Smooth muscle cell (in vitro differentiated cells): ENCODE measurements around the gene METAP2. TPM values are rescaled to one million over a fixed set of nuclear protein-coding genes. Genes with fewer than 3 reads are reported as not detected.

Experiments
- DNase-seq: peaks from one replicate; lab custom pipeline; 2025; ENCODE audit not compliant: unreplicated experiment; lab: John Stamatoyannopoulos, UW
- H2AFZ ChIP-seq: fragments of 200-600 bp; sonication (generic); 2 replicates; pipeline ENCODE4 v1.6.0; 2016; ENCODE audit warnings: antibody characterized with exemption, low read depth, mild to moderate bottlenecking
- H3F3A ChIP-seq: fragments of 200-600 bp; sonication (generic); 2 replicates; pipeline ENCODE4 v1.6.0; 2017; ENCODE audit warnings: antibody characterized with exemption, low read depth
- H3K27ac ChIP-seq: fragments of 200-600 bp; sonication (generic); 2 replicates; pipeline ENCODE4 v1.5.1; 2016; ENCODE audit warnings: low read depth, mild to moderate bottlenecking
- H3K27me3 ChIP-seq: fragments of 200-600 bp; sonication (generic); 2 replicates; pipeline ENCODE4 v1.6.1; 2016; ENCODE audit warnings: low read depth, mild to moderate bottlenecking
- H3K36me3 ChIP-seq: fragments of 200-600 bp; sonication (generic); 2 replicates; pipeline ENCODE4 v1.5.1; 2016; ENCODE audit warnings: low read depth
- H3K4me1 ChIP-seq: fragments of 200-600 bp; sonication (generic); 2 replicates; pipeline ENCODE4 v1.5.1; 2016; ENCODE audit warnings: low read depth
- H3K4me2 ChIP-seq: fragments of 200-600 bp; sonication (generic); 2 replicates; pipeline ENCODE4 v1.6.0; 2016; ENCODE audit warnings: mild to moderate bottlenecking
- H3K4me3 ChIP-seq: fragments of 200-600 bp; sonication (generic); 2 replicates; pipeline ENCODE4 v1.5.1; 2016; ENCODE audit warnings: mild to moderate bottlenecking
- H3K79me2 ChIP-seq: fragments of 200-600 bp; sonication (generic); 2 replicates; pipeline ENCODE4 v1.6.0; 2016; ENCODE audit warnings: low read depth, mild to moderate bottlenecking
- H3K9ac ChIP-seq: fragments of 200-600 bp; sonication (generic); 2 replicates; pipeline ENCODE4 v1.6.0; 2016; ENCODE audit warnings: low read depth
- H3K9me3 ChIP-seq: fragments of 200-600 bp; sonication (generic); replicated peaks from 2 replicates; pipeline ENCODE4 v1.5.1; 2016; ENCODE audit warnings: low read depth
- H4K20me1 ChIP-seq: fragments of 200-600 bp; sonication (generic); 2 replicates; pipeline ENCODE4 v1.6.0; 2016; ENCODE audit warnings: low read depth
- WGBS: methylation state at CpG from one replicate; pipeline ENCODE4 v1.1.7; 2016; ENCODE audit warnings: low lambda C conversion rate; 5-methylcytosine and 5-hydroxymethylcytosine counted together
- polyA plus RNA-seq: library from polyadenylated mRNA; unstranded; fragments of >200 nt; fragmentation: Nextera tagmentation; extraction: Ambion mirVana; gene quantifications from 2 replicates; pipeline ENCODE4 v1.2.1, GENCODE V29; 2016
- total RNA-seq: library from RNA; depleted of rRNA; stranded (reverse); fragments of >200 nt; gene quantifications from 2 replicates; pipeline ENCODE4 v1.2.3, GENCODE V29; 2014
- TF ChIP-seq, protein P1 (sequence below): fragments of 200-600 bp; sonication (generic); IDR thresholded peaks from 2 replicates; pipeline ENCODE4 v1.5.1; 2017; ENCODE audit warnings: borderline replicate concordance, mild to moderate bottlenecking, antibody characterized with exemption; ENCODE audit not compliant: insufficient read depth, poor library complexity, severe bottlenecking

Gene METAP2
- total and polyA plus RNA-seq, 2 experiments from 2014 or later = 39.2 to 54.8 TPM

DNA sequence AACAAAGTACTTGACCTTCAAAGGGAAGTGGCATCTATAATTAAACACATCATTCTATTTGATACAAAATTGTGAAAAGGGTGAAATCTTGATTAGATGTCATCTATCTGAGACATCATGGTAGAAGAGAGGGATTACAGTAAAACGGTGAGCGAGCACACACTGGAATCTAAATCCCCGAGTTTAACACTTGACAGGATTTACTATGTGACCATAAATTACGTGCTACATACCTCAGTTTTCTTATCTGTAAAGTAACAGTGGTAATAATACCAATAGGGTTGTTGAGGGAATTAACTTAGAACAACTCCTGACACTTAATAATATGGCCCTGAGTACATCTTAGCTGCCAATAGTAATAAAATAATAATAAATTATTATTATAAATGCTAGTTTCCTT lies 64.1 kb downstream of the METAP2 start:
- H3K27me3 ChIP-seq = peaks cover 16% of the 10 kb centered on the region
- no peak overlapping the region for H3K4me2 ChIP-seq
- H3K79me2 ChIP-seq = no peaks in the 10 kb centered on the region
- WGBS = 46% methylated on average over 4 of the region's 4 CpGs
- H3K9ac ChIP-seq = no peak overlapping the region
- no peak overlapping the region for H3K4me3 ChIP-seq
- H3K27ac ChIP-seq = no peak overlapping the region
- no peak for DNase-seq
- no peaks in the 10 kb centered on the region for H4K20me1 ChIP-seq
- no peaks in the 10 kb centered on the region for H3F3A ChIP-seq
- H3K4me1 ChIP-seq = no peaks in the 10 kb centered on the region
- no peaks in the 10 kb centered on the region for H3K36me3 ChIP-seq
- H2AFZ ChIP-seq = no peak overlapping the region
- TF ChIP-seq, protein P1, sequence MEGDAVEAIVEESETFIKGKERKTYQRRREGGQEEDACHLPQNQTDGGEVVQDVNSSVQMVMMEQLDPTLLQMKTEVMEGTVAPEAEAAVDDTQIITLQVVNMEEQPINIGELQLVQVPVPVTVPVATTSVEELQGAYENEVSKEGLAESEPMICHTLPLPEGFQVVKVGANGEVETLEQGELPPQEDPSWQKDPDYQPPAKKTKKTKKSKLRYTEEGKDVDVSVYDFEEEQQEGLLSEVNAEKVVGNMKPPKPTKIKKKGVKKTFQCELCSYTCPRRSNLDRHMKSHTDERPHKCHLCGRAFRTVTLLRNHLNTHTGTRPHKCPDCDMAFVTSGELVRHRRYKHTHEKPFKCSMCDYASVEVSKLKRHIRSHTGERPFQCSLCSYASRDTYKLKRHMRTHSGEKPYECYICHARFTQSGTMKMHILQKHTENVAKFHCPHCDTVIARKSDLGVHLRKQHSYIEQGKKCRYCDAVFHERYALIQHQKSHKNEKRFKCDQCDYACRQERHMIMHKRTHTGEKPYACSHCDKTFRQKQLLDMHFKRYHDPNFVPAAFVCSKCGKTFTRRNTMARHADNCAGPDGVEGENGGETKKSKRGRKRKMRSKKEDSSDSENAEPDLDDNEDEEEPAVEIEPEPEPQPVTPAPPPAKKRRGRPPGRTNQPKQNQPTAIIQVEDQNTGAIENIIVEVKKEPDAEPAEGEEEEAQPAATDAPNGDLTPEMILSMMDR = no peak
- H3K9me3 ChIP-seq = no peaks in the 10 kb centered on the region

DNA sequence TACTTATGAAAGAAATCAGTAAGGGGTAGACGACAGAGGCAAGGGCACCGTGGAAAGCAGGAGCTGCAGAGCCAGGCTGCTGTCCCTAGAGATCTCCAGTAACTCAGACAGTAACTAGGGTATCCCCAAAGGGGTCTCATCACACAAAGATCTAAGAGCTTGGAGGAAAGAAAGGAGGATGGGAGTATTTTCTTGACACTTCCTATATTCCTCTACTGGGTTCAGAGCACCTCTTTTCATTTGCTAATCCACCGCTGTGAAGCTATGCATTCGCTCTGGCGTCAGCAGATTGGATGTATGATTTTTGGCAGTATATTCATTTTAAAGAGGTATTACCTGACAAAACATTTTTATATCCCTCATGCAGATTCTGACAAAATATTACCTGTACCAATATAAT lies 64.7 kb downstream of the METAP2 start:
- TF ChIP-seq, protein P1 = no peak
- Histone ChIP-seq H3K4me3 (no peak overlapping the region), H2AFZ (no peak overlapping the region), H3K4me1 (no peaks in the 10 kb centered on the region), H3K27me3 (peaks cover 16% of the 10 kb centered on the region), H3K27ac (no peak overlapping the region), H3K79me2 (no peaks in the 10 kb centered on the region), H3K9ac (no peak overlapping the region), H3K36me3 (no peaks in the 10 kb centered on the region), H4K20me1 (no peaks in the 10 kb centered on the region), H3K9me3 (no peaks in the 10 kb centered on the region), H3F3A (no peaks in the 10 kb centered on the region), H3K4me2 (no peak overlapping the region)
- no peak for DNase-seq
- 44% methylated on average over 5 of the region's 5 CpGs for WGBS

DNA sequence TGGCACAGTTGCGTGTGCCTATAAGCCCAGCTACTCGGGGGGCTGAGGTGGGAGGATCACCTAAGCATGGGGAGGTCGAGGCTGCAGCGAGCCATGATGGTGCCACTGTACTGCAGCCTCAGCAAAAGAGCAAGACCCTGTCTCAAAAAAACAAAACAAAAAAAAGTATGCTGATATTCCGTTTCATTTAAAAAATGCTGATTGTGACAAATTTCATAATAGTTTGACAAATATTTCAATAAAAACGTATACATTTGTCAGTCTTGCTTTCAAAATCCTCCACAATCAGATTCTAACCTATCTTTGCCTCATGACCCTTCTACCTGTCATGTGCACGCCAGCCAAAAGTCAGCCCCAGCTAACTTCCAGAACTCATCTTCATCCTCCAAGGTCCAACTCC lies 67.5 kb downstream of the METAP2 start:
- 87% methylated on average over 7 of the region's 7 CpGs for WGBS
- TF ChIP-seq, protein P1 = no peak
- no peak for DNase-seq

DNA sequence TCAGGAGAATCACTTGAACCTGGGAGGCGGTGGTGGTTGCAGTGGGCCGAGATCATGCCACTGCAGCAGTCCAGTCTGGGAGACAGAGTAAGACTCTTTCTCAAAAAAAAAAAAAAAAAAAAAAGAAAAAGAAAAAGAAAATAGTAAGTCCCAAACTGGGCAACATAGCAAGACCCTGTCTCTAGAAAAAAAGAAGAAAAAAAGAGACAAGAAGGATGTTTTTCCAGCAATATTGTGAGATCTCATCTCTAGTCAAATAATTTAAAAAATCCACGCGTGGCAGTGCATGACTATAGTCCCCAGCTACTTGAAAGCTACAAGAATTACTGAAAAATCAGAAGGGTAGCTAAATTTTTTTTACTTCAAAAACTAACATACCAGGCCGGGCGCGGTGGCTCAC lies 69.4 kb downstream of the METAP2 start:
- no peak for DNase-seq
- Histone ChIP-seq H3K27ac (no peak overlapping the region), H3F3A (no peaks in the 10 kb centered on the region), H3K79me2 (no peaks in the 10 kb centered on the region), H3K9me3 (no peaks in the 10 kb centered on the region), H4K20me1 (no peaks in the 10 kb centered on the region), H3K27me3 (peaks cover 58% of the 10 kb centered on the region), H2AFZ (no peak overlapping the region), H3K4me2 (no peak overlapping the region), H3K36me3 (no peaks in the 10 kb centered on the region), H3K4me1 (peaks cover 24% of the 10 kb centered on the region), H3K9ac (no peak overlapping the region), H3K4me3 (no peak overlapping the region)
- WGBS = 97% methylated on average over 7 of the region's 7 CpGs
- TF ChIP-seq, protein P1 = no peak

More for the DNA sequence above, 67.5 kb downstream of the METAP2 start:
- Histone ChIP-seq H3K4me2 (no peak overlapping the region), H3K36me3 (no peaks in the 10 kb centered on the region), H3K9ac (no peak overlapping the region), H4K20me1 (no peaks in the 10 kb centered on the region), H2AFZ (no peak overlapping the region), H3K79me2 (no peaks in the 10 kb centered on the region), H3K4me3 (no peak overlapping the region), H3F3A (no peaks in the 10 kb centered on the region), H3K9me3 (no peaks in the 10 kb centered on the region), H3K27ac (no peak overlapping the region), H3K27me3 (peaks cover 40% of the 10 kb centered on the region), H3K4me1 (peaks cover 14% of the 10 kb centered on the region)
